PFSK-1 (cell line): ENCODE data around the gene RNF168.

Experiments
- FOXP2 ChIP-seq: optimal IDR thresholded peaks from 2 replicates; pipeline ENCODE3; 2011; ENCODE audit warnings: borderline replicate concordance, control low read depth, inconsistent platforms; ENCODE audit not compliant: insufficient read depth; ENCODE audit errors: extremely low read length, extremely low read depth
- POLR2AphosphoS5 ChIP-seq: IDR thresholded peaks from 2 replicates; pipeline ENCODE4 v1.6.1; 2012; ENCODE audit warnings: low read depth, mild to moderate bottlenecking, control low read depth, low read length, moderate library complexity
- REST ChIP-seq, 2 experiments: IDR thresholded peaks; 2 replicates each; pipeline versions ENCODE4 v1.6.1 to v1.8.0; 2011 to 2012; ENCODE audit warnings: low read depth in 2 of 2, low read length in 2 of 2, control low read depth in 1 of 2, inconsistent platforms in 1 of 2, mild to moderate bottlenecking in 1 of 2, moderate library complexity in 1 of 2; ENCODE audit not compliant: insufficient read depth in 1 of 2
- SIN3A ChIP-seq: IDR thresholded peaks from 2 replicates; pipeline ENCODE4 v1.6.1; 2012; ENCODE audit warnings: mild to moderate bottlenecking, low read length, moderate library complexity, borderline replicate concordance; ENCODE audit not compliant: insufficient read depth
- TAF1 ChIP-seq: IDR thresholded peaks from 2 replicates; pipeline ENCODE4 v1.6.1; 2012; ENCODE audit warnings: low read length, control low read depth, borderline replicate concordance; ENCODE audit not compliant: insufficient read depth

The RNF168 gene

GRCh38 chr3:196432137-196432879, 71.3 kb downstream of the RNF168 start, which contains the start of gene UBXN7:
Gene UBXN7, minus strand, starts transcription at chr3:196432427. Its CDS starts 28 bp downstream, at chr3:196432399.
- TF ChIP-seq FOXP2 (peak; percentile 91), POLR2AphosphoS5 (peak; percentile 88), SIN3A (peak; percentile 52; the same call in 1 of the 2 replicates), TAF1 (peak; percentile 83; the same call in 1 of the 2 replicates), REST (IDR thresholded peaks at IDR 0.05; ENCODE audit: insufficient read depth in 1 of 2, low read depth in 2 of 2, low read length in 2 of 2) (no peak)

GRCh38 chr3:196431181-196432136, 72.1 kb downstream of the RNF168 start:
- TF ChIP-seq FOXP2 (no peak), POLR2AphosphoS5 (no peak), SIN3A (no peak), TAF1 (no peak), REST (IDR thresholded peaks at IDR 0.05; ENCODE audit: insufficient read depth in 1 of 2, low read depth in 2 of 2, low read length in 2 of 2) (no peak)

- TF ChIP-seq REST (IDR thresholded peaks at IDR 0.05; ENCODE audit: insufficient read depth in 1 of 2, low read depth in 2 of 2, low read length in 2 of 2): no peak
- no peak for TF ChIP-seq TAF1
- TF ChIP-seq POLR2AphosphoS5: no peak
Observed at GRCh38 chr3:196428041-196428440, 75.5 kb downstream of the RNF168 start.

GRCh38 chr3:196423044-196423781, 80.4 kb downstream of the RNF168 start:
- no peak for TF ChIP-seq TAF1
- no peak for TF ChIP-seq POLR2AphosphoS5
- no peak for TF ChIP-seq SIN3A
- TF ChIP-seq FOXP2: no peak
- no peak for TF ChIP-seq REST (IDR thresholded peaks at IDR 0.05; ENCODE audit: insufficient read depth in 1 of 2, low read depth in 2 of 2, low read length in 2 of 2)
